Measurements from ENCODE around the gene GSTO1.

The GSTO1 gene

DNA sequence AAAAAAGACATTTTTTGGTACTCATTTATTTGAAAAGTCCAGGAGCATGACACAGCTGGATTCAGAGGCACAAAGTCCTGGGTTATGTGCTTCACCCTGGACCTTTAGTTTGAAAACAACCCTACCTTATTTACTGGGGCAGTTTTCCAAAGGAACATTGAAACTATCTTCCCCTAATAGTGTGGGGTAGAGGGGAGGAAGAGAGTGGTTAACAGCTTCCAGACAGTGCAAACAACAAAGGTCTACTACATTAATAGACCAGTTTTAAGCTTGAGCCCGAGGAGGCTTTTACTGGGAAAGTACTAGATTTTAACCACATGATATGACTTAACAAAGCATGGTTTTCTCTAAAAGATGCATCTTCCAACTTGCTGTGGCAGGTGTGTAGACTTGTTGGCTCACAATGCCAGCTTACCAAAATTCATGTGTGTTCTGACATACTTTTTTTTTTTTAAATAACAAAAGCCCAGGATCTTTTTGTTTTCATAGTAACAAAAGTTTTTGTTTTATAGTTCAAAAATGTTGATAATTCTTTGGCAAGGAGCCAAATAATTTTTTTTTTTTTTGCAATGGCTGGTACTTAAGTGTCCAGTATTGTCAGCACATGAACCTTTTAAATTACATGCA lies 1.8 kb downstream of the GSTO1 start (continued):
- TF ChIP-seq ZBTB7A (tag by site-specific recombination; IDR thresholded peaks at IDR 0.05; ENCODE audit: low read depth): no peak
- TF ChIP-seq OSR2 (tag by site-specific recombination; IDR thresholded peaks at IDR 0.05): no peak
- no peak for TF ChIP-seq ZNF311 (tag by site-specific recombination; IDR thresholded peaks at IDR 0.05; ENCODE audit: borderline replicate concordance)
- TF ChIP-seq ZNF626 (tag by site-specific recombination; IDR thresholded peaks at IDR 0.05): 0 out of 2 replicates have a peak, but pooled peaks have one; percentile 52
- no peak for TF ChIP-seq ZNF658 (tag by site-specific recombination; IDR thresholded peaks at IDR 0.05)
- TF ChIP-seq ZNF501 (tag by site-specific recombination; IDR thresholded peaks at IDR 0.05): no peak
- TF ChIP-seq EGR2 (tag by site-specific recombination; IDR thresholded peaks at IDR 0.05; ENCODE audit: low read depth): no peak
- no peak for TF ChIP-seq ZNF701 (tag by site-specific recombination; IDR thresholded peaks at IDR 0.05)

DNA sequence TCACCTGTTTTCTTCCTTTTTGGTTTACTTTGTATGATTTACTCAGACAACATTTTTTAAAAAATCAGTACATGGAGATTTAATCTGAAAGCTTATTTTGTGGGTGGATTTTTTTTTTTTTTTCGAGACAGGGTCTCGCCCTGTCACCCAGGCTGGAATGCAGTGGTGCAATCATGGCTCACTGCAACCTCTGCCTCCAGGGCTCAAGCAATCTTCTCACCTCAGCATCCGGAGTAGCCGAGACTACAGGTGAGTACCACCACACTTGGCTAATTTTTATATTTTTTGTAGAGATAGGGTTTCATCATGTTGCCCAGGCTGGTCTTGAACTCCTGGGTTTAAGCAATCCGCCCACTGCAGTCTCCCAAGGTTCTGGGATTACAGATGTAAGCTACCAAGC lies 2.5 kb downstream of the GSTO1 start:
- H3K4me1 ChIP-seq (ENCODE audit: control insufficient read depth, insufficient read depth, low read length): peaks cover 19% of the 10 kb centered on the region
- H3K9me3 ChIP-seq (ENCODE audit: control insufficient read depth, insufficient read depth, low read depth, low read length): no peaks in the 10 kb centered on the region
- CTCF ChIA-PET: interaction anchor here (0.6 to 2.0 kb wide), 4 partner anchors 10 to 240 kb away, joined by 3 to 9 read pairs (median 4); no protein-coding TSS in a partner anchor
- no peak overlapping the region for H3K4me3 ChIP-seq (ENCODE audit: low read depth, low read length)
- peaks cover 43 to 58% of the 10 kb centered on the region in 2 experiments for H3K36me3 ChIP-seq (ENCODE audit: control insufficient read depth in 2 of 2, insufficient read depth in 1 of 2, low read length in 2 of 2)
- POLR2A ChIA-PET: interaction anchor here (0.7 to 0.9 kb wide), 2 partner anchors 10 to 12 kb away, joined by 4 to 6 read pairs; partner anchors contain the start of gene GSTO2
- TF ChIP-seq ZNF548 (tag by site-specific recombination; IDR thresholded peaks at IDR 0.05) (no peak), ZFHX2 (tag by site-specific recombination; conservative IDR thresholded peaks at IDR 0.05) (0 out of 2 replicates have a peak, but pooled peaks have one; percentile 28), ZBTB1 (tag by site-specific recombination; IDR thresholded peaks at IDR 0.05) (no peak)
- H3K27ac ChIP-seq (ENCODE audit: extremely low read depth, low read depth, low read length): no peak overlapping the region

DNA sequence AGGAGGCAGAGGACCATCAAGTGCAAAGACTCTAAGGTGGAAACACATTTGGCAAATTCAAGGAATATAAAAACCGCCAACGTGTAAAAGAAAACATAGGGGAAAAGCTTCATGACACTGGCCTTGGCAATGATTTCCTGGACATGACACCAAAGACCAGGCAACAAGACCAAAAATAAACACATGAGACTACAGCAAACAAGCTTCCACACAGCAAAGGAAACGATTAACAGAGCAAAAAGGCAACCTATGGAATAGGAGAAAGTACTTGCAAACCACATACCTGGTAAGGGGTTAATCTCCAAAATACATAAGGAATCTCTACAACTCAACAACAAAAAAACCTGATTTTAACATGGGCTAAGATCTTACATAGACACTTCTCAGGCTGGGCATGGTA lies 3.5 kb downstream of the GSTO1 start:
- Histone ChIP-seq H3K36me3 (ENCODE audit: control insufficient read depth in 2 of 2, insufficient read depth in 1 of 2, low read length in 2 of 2) (peaks cover 53 to 68% of the 10 kb centered on the region in 2 experiments), H3K27ac (ENCODE audit: extremely low read depth, low read depth, low read length) (no peak overlapping the region), H3K4me1 (ENCODE audit: control insufficient read depth, insufficient read depth, low read length) (peaks cover 11% of the 10 kb centered on the region; the same call in 1 of the 2 replicates), H3K4me3 (ENCODE audit: low read depth, low read length) (no peak overlapping the region), H3K9me3 (ENCODE audit: control insufficient read depth, insufficient read depth, low read depth, low read length) (no peaks in the 10 kb centered on the region)
- CTCF ChIA-PET: interaction anchor here (0.6 to 2.0 kb wide), 5 partner anchors 9 to 227 kb away, joined by 3 to 9 read pairs (median 5); no protein-coding TSS in a partner anchor
- POLR2A ChIA-PET: interaction anchor here (1.6 kb wide), 1 partner anchor 10 kb away, joined by 4 read pairs; no protein-coding TSS in a partner anchor
- TF ChIP-seq, protein P1, sequence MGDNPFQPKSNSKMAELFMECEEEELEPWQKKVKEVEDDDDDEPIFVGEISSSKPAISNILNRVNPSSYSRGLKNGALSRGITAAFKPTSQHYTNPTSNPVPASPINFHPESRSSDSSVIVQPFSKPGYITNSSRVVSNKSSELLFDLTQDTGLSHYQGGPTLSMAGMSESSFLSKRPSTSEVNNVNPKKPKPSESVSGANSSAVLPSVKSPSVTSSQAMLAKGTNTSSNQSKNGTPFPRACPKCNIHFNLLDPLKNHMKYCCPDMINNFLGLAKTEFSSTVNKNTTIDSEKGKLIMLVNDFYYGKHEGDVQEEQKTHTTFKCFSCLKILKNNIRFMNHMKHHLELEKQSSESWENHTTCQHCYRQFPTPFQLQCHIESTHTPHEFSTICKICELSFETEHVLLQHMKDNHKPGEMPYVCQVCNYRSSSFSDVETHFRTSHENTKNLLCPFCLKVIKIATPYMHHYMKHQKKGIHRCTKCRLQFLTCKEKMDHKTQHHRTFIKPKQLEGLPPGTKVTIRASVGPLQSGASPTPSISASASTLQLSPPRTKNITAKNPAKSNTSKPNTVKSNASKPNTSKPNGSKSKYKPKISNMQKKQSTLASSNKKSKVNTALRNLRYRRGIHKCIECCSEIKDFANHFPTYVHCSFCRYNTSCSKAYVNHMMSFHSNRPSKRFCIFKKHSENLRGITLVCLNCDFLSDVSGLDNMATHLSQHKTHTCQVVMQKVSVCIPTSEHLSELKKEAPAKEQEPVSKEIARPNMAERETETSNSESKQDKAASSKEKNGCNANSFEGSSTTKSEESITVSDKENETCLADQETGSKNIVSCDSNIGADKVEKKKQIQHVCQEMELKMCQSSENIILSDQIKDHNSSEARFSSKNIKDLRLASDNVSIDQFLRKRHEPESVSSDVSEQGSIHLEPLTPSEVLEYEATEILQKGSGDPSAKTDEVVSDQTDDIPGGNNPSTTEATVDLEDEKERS (tag by site-specific recombination; IDR thresholded peaks at IDR 0.05): no peak
- TF ChIP-seq, protein P2, sequence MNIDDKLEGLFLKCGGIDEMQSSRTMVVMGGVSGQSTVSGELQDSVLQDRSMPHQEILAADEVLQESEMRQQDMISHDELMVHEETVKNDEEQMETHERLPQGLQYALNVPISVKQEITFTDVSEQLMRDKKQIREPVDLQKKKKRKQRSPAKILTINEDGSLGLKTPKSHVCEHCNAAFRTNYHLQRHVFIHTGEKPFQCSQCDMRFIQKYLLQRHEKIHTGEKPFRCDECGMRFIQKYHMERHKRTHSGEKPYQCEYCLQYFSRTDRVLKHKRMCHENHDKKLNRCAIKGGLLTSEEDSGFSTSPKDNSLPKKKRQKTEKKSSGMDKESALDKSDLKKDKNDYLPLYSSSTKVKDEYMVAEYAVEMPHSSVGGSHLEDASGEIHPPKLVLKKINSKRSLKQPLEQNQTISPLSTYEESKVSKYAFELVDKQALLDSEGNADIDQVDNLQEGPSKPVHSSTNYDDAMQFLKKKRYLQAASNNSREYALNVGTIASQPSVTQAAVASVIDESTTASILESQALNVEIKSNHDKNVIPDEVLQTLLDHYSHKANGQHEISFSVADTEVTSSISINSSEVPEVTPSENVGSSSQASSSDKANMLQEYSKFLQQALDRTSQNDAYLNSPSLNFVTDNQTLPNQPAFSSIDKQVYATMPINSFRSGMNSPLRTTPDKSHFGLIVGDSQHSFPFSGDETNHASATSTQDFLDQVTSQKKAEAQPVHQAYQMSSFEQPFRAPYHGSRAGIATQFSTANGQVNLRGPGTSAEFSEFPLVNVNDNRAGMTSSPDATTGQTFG (tag by site-specific recombination; IDR thresholded peaks at IDR 0.05; ENCODE audit: borderline replicate concordance): no peak
- TF ChIP-seq TRIM28 (IDR thresholded peaks at IDR 0.05; ENCODE audit: borderline replicate concordance, low read length) (no peak), ZNF658 (tag by site-specific recombination; IDR thresholded peaks at IDR 0.05) (no peak), ZNF214 (tag by site-specific recombination; IDR thresholded peaks at IDR 0.05; ENCODE audit: borderline replicate concordance) (no peak), GLI2 (tag by site-specific recombination; IDR thresholded peaks at IDR 0.05; ENCODE audit: borderline replicate concordance, low read depth) (no peak), ZNF248 (tag by site-specific recombination; IDR thresholded peaks at IDR 0.05) (no peak), ZNF416 (tag by site-specific recombination; IDR thresholded peaks at IDR 0.05) (no peak), ZNF610 (tag by site-specific recombination; IDR thresholded peaks at IDR 0.05; ENCODE audit: borderline replicate concordance) (no peak), ZNF132 (tag by site-specific recombination; IDR thresholded peaks at IDR 0.05; ENCODE audit: borderline replicate concordance) (no peak)
- TF ChIP-seq, protein P3, sequence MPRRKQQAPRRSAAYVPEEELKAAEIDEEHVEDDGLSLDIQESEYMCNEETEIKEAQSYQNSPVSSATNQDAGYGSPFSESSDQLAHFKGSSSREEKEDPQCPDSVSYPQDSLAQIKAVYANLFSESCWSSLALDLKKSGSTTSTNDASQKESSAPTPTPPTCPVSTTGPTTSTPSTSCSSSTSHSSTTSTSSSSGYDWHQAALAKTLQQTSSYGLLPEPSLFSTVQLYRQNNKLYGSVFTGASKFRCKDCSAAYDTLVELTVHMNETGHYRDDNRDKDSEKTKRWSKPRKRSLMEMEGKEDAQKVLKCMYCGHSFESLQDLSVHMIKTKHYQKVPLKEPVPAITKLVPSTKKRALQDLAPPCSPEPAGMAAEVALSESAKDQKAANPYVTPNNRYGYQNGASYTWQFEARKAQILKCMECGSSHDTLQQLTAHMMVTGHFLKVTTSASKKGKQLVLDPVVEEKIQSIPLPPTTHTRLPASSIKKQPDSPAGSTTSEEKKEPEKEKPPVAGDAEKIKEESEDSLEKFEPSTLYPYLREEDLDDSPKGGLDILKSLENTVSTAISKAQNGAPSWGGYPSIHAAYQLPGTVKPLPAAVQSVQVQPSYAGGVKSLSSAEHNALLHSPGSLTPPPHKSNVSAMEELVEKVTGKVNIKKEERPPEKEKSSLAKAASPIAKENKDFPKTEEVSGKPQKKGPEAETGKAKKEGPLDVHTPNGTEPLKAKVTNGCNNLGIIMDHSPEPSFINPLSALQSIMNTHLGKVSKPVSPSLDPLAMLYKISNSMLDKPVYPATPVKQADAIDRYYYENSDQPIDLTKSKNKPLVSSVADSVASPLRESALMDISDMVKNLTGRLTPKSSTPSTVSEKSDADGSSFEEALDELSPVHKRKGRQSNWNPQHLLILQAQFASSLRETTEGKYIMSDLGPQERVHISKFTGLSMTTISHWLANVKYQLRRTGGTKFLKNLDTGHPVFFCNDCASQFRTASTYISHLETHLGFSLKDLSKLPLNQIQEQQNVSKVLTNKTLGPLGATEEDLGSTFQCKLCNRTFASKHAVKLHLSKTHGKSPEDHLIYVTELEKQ (tag by site-specific recombination; IDR thresholded peaks at IDR 0.05; ENCODE audit: borderline replicate concordance): no peak
- TF ChIP-seq, protein P4, sequence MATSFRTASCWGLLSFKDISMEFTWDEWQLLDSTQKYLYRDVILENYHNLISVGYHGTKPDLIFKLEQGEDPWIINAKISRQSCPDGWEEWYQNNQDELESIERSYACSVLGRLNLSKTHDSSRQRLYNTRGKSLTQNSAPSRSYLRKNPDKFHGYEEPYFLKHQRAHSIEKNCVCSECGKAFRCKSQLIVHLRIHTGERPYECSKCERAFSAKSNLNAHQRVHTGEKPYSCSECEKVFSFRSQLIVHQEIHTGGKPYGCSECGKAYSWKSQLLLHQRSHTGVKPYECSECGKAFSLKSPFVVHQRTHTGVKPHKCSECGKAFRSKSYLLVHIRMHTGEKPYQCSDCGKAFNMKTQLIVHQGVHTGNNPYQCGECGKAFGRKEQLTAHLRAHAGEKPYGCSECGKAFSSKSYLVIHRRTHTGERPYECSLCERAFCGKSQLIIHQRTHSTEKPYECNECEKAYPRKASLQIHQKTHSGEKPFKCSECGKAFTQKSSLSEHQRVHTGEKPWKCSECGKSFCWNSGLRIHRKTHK (tag by site-specific recombination; IDR thresholded peaks at IDR 0.05): no peak
